IMR-90 (cell line): Measurements from ENCODE around the gene TEX2. TPM values are rescaled to one million over a fixed set of nuclear protein-coding genes. Genes with fewer than 3 reads are reported as not detected.

Experiments
- ATAC-seq: fragments of 200-7000 bp; cut with Tn5 transposase; 2 replicates; pipeline ENCODE4 v1.9.1; 2020; ENCODE audit warnings: low read depth, mild to moderate bottlenecking, moderate library complexity
- BruUV-seq: library from RNA; stranded (reverse); fragments of 400-500 nt; replicated peaks from 2 replicates; lab custom pipeline; 2021; lab: Mats Ljungman, UMichigan
- CTCF ChIA-PET: fragments of 300-600 bp; formaldehyde crosslinking; extraction: SDS; loops from one replicate; lab custom pipeline; 2021; ENCODE audit warnings: antibody characterized with exemption; lab: Yijun Ruan, JAX
- POLR2A ChIA-PET: fragments of 300-600 bp; sonication (Branson Sonifier 250); formaldehyde crosslinking; loops from one replicate; lab custom pipeline; 2022; ENCODE audit warnings: antibody characterized with exemption; ENCODE audit not compliant: unreplicated experiment; lab: Charles Lee
- DNase-seq: peaks from one replicate; pipeline ENCODE4 v3.0.0; 2013
- H2AFZ ChIP-seq: replicated peaks from 2 replicates; pipeline ENCODE3; 2013; ENCODE audit warnings: low read length, mild to moderate bottlenecking; ENCODE audit not compliant: poor library complexity
- H2AK5ac ChIP-seq: 2 replicates; pipeline ENCODE4 v1.6.1; 2013; ENCODE audit warnings: low read depth, low read length, inconsistent platforms
- H2AK9ac ChIP-seq: replicated peaks from 2 replicates; pipeline ENCODE3; 2013; ENCODE audit warnings: mild to moderate bottlenecking, low read depth, low read length, moderate library complexity; ENCODE audit not compliant: poor library complexity
- H2BK120ac ChIP-seq: 2 replicates; pipeline ENCODE4 v1.6.1; 2013; ENCODE audit warnings: low read depth, low read length, inconsistent platforms
- H2BK15ac ChIP-seq: 3 replicates; pipeline ENCODE4 v1.6.1; 2013; ENCODE audit warnings: low read depth, low read length, inconsistent platforms
- H2BK20ac ChIP-seq: 2 replicates; pipeline ENCODE4 v1.6.1; 2013; ENCODE audit warnings: low read depth, mild to moderate bottlenecking, inconsistent platforms, low read length, moderate library complexity
- H2BK5ac ChIP-seq: 2 replicates; pipeline ENCODE4 v1.6.1; 2013; ENCODE audit warnings: mild to moderate bottlenecking, low read depth, low read length, inconsistent platforms; ENCODE audit not compliant: poor library complexity, severe bottlenecking
- H3K14ac ChIP-seq: replicated peaks from 2 replicates; pipeline ENCODE4 v1.6.1; 2013; ENCODE audit warnings: low read depth, low read length, inconsistent platforms
- H3K18ac ChIP-seq: 2 replicates; pipeline ENCODE4 v1.6.1; 2013; ENCODE audit warnings: low read depth, low read length, control low read depth
- H3K23ac ChIP-seq: 2 replicates; pipeline ENCODE4 v1.6.1; 2013; ENCODE audit warnings: low read depth, low read length, inconsistent platforms
- H3K27ac ChIP-seq: 2 replicates; pipeline ENCODE4 v1.5.1; 2013; ENCODE audit warnings: mild to moderate bottlenecking, control low read depth, low read length; ENCODE audit not compliant: insufficient read depth
- H3K27me3 ChIP-seq: 2 replicates; pipeline ENCODE4 v1.6.1; 2013; ENCODE audit warnings: low read length; ENCODE audit not compliant: control insufficient read depth, insufficient read depth
- H3K36me3 ChIP-seq: 2 replicates; pipeline ENCODE4 v1.6.1; 2013; ENCODE audit warnings: low read length, mixed read lengths; ENCODE audit not compliant: control insufficient read depth, insufficient read depth
- H3K4ac ChIP-seq: 2 replicates; pipeline ENCODE4 v1.6.1; 2013; ENCODE audit warnings: low read depth, low read length, inconsistent platforms
- H3K4me1 ChIP-seq: 2 replicates; pipeline ENCODE4 v1.6.1; 2013; ENCODE audit warnings: low read length, mixed read lengths; ENCODE audit not compliant: control insufficient read depth, insufficient read depth
- H3K4me2 ChIP-seq: 2 replicates; pipeline ENCODE4 v1.6.1; 2013; ENCODE audit warnings: low read depth, mild to moderate bottlenecking, control low read depth, low read length, moderate library complexity
- H3K4me3 ChIP-seq: 2 replicates; pipeline ENCODE4 v1.5.1; 2013; ENCODE audit warnings: low read depth, mild to moderate bottlenecking, control low read depth, low read length, moderate library complexity; ENCODE audit not compliant: insufficient read depth
- H3K56ac ChIP-seq: 2 replicates; pipeline ENCODE4 v1.6.1; 2013; ENCODE audit warnings: low read length, inconsistent platforms; ENCODE audit not compliant: insufficient read depth; ENCODE audit errors: extremely low read depth
- H3K79me1 ChIP-seq, 2 experiments: 2 replicates each; pipeline ENCODE4 v1.6.1; 2013; ENCODE audit warnings: low read length in 2 of 2, inconsistent platforms in 1 of 2, low read depth in 1 of 2
- H3K9ac ChIP-seq: 2 replicates; pipeline ENCODE4 v1.6.1; 2013; ENCODE audit warnings: low read depth, low read length, control low read depth
- H3K9me1 ChIP-seq: 2 replicates; pipeline ENCODE4 v1.6.1; 2013; ENCODE audit warnings: low read length, inconsistent platforms; ENCODE audit not compliant: insufficient read depth
- H3K9me3 ChIP-seq: 2 replicates; pipeline ENCODE4 v1.6.1; 2013; ENCODE audit warnings: low read length; ENCODE audit not compliant: control insufficient read depth, insufficient read depth
- H4K20me1 ChIP-seq: 2 replicates; pipeline ENCODE4 v1.6.1; 2013; ENCODE audit warnings: low read length, inconsistent platforms; ENCODE audit not compliant: insufficient read depth
- H4K5ac ChIP-seq: 2 replicates; pipeline ENCODE4 v1.6.1; 2013; ENCODE audit warnings: mild to moderate bottlenecking, low read depth, low read length, control low read depth
- H4K8ac ChIP-seq, 2 experiments: 2 replicates each; pipeline ENCODE4 v1.6.1; 2013; ENCODE audit warnings: low read depth in 2 of 2, low read length in 2 of 2, control low read depth in 1 of 2, inconsistent platforms in 1 of 2
- H4K91ac ChIP-seq: 2 replicates; pipeline ENCODE4 v1.6.1; 2013; ENCODE audit warnings: low read depth, low read length, inconsistent platforms; ENCODE audit not compliant: insufficient read depth
- CHD1 ChIP-seq: IDR thresholded peaks from 2 replicates; pipeline ENCODE4 v1.6.1; 2012; ENCODE audit warnings: low read depth, low read length, improper control_type of control experiment
- ELK1 ChIP-seq: fragments of 150-350 bp; IDR thresholded peaks from 2 replicates; pipeline ENCODE4 v1.6.1; 2016; ENCODE audit warnings: low read depth, mild to moderate bottlenecking, low read length, moderate library complexity, borderline replicate concordance
- MAFK ChIP-seq: IDR thresholded peaks from 2 replicates; pipeline ENCODE4 v1.6.1; 2012; ENCODE audit warnings: low read depth, low read length, improper control_type of control experiment
- MAZ ChIP-seq: IDR thresholded peaks from 2 replicates; pipeline ENCODE4 v1.6.1; 2012; ENCODE audit warnings: low read depth, mild to moderate bottlenecking, low read length, improper control_type of control experiment, moderate library complexity, borderline replicate concordance
- MXI1 ChIP-seq: IDR thresholded peaks from 2 replicates; pipeline ENCODE4 v1.6.1; 2012; ENCODE audit warnings: low read depth, mild to moderate bottlenecking, low read length, moderate library complexity, borderline replicate concordance
- NFE2L2 ChIP-seq: fragments of 150-350 bp; IDR thresholded peaks from 2 replicates; pipeline ENCODE4 v1.6.1; 2016; ENCODE audit warnings: low read depth, mild to moderate bottlenecking, low read length
- POLR2A ChIP-seq: IDR thresholded peaks from 2 replicates; pipeline ENCODE4 v1.6.1; 2012; ENCODE audit warnings: mild to moderate bottlenecking, low read depth, low read length
- RAD21 ChIP-seq: IDR thresholded peaks from 2 replicates; pipeline ENCODE4 v1.6.1; 2012; ENCODE audit warnings: low read length, improper control_type of control experiment
- SMC3 ChIP-seq: fragments of 150-350 bp; IDR thresholded peaks from 2 replicates; pipeline ENCODE4 v1.6.1; 2016; ENCODE audit warnings: low read depth, mild to moderate bottlenecking, antibody characterized with exemption, low read length, moderate library complexity
- WGBS, 2 experiments: methylation state at CpG; one replicate each; pipeline versions ENCODE4 v1.1.5 to v1.1.7; 2013; ENCODE audit warnings: missing lambda C conversion rate in 2 of 2; ENCODE audit not compliant: insufficient read length in 1 of 2; ENCODE audit errors: extremely low coverage in 2 of 2; 5-methylcytosine and 5-hydroxymethylcytosine counted together
- dilution Hi-C: fragments of 300-500 bp; cut with HindIII; formaldehyde crosslinking; loops from one replicate; pipeline ENCODE4 v1.14.3; 2018; ENCODE audit warnings: low sequenced_read_pairs; ENCODE audit not compliant: unreplicated experiment
- in situ Hi-C: fragments of 300-500 bp; cut with MboI; formaldehyde crosslinking; loops from 3 replicates; pipeline ENCODE4 v1.14.3; 2019; ENCODE audit warnings: low sequenced_read_pairs, inconsistent platforms, mixed read lengths
- intact Hi-C: fragments of 100-400 bp; cut with micrococcal nuclease; formaldehyde crosslinking; loops from 2 replicates; pipeline ENCODE4 v1.10.0; 2022
- polyA plus RNA-seq, 3 experiments: library from polyadenylated mRNA; depleted of rRNA; stranded (reverse); fragments of >200 nt; gene quantifications; 2 replicates each; pipeline ENCODE4 v1.2.3, GENCODE V29; 2012; ENCODE audit warnings: low replicate concordance in 1 of 3
- total RNA-seq: library from RNA; depleted of rRNA; stranded (reverse); fragments of >200 nt; gene quantifications from 2 replicates; pipeline ENCODE4 v1.2.3, GENCODE V29; 2012
- TF ChIP-seq, protein P1 (sequence below): conservative IDR thresholded peaks from 2 replicates; pipeline ENCODE4 v1.5.1; 2012; ENCODE audit warnings: mild to moderate bottlenecking, low read depth, low read length, improper control_type of control experiment

TEX2 gene
- total and polyA plus RNA-seq, 2 of the 4 experiments (the other 2 are of a cell fraction) = 18.2 to 21.9 TPM

DNA sequence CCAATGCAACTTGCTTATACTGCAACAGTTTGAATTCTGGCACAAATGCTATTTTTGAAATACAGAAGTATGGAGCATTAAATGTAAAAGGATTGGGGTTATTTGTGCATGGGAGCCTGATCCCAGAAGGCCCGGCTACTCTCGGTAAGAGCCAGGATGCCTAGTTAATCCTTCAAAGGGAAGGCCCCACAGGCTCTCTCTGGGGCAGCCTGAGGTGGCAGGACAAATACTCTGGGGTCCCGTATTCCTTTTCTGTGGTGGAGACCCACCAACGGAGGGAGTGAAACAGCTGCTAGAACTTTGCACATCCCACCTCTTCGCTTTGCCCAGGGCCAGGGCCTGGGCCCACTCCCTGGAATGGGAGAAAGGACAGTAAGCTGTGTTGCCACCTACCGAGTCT lies 163.5 kb downstream of the TEX2 start:
- H2AFZ ChIP-seq = no peak overlapping the region
- H3K79me1 ChIP-seq = peaks cover 8 to 31% of the 10 kb centered on the region in 2 experiments
- DNase-seq (no peak), ATAC-seq (no peak)
- in situ Hi-C loops (no loop called here), dilution Hi-C loops (no loop called here), intact Hi-C loops (no loop called here)
- ChIA-PET CTCF (interaction anchor here (1.1 kb wide), 1 partner anchor 10 kb away, joined by 11 read pairs; no protein-coding TSS in a partner anchor), POLR2A (no interaction called here)
- H4K5ac ChIP-seq = no peak overlapping the region
- no peak overlapping the region for H2BK5ac ChIP-seq
- no peak overlapping the region for H2AK5ac ChIP-seq
- H3K4me1 ChIP-seq = peaks cover 4% of the 10 kb centered on the region
- no peak overlapping the region for H3K27ac ChIP-seq
- WGBS, 2 experiments = no CpG with 5 or more reads among the region's 6 CpGs
- no peak overlapping the region for H2BK20ac ChIP-seq
- H2BK120ac ChIP-seq = no peak overlapping the region
- no peaks in the 10 kb centered on the region for H3K9me3 ChIP-seq
- H4K91ac ChIP-seq = no peak overlapping the region
- peaks cover 10% of the 10 kb centered on the region for H3K9me1 ChIP-seq
- H2BK15ac ChIP-seq = no peak overlapping the region
- peaks cover 1% of the 10 kb centered on the region for H3K36me3 ChIP-seq
- BruUV-seq = no TSS peak
- no peak overlapping the region for H3K14ac ChIP-seq
- H3K18ac ChIP-seq = no peak overlapping the region
- H3K9ac ChIP-seq = no peak overlapping the region
- H3K4me3 ChIP-seq = no peak overlapping the region
- H3K4ac ChIP-seq = no peak overlapping the region
- H3K27me3 ChIP-seq = no peaks in the 10 kb centered on the region
- no peak overlapping the region for H3K23ac ChIP-seq
- no peak overlapping the region for H2AK9ac ChIP-seq
- H4K20me1 ChIP-seq = 0 out of 2 replicates have a peak, but pooled peaks cover 2% of the 10 kb centered on the region
- H4K8ac ChIP-seq = no peak overlapping the region
- H3K4me2 ChIP-seq = no peak overlapping the region
- TF ChIP-seq MXI1 (no peak), CHD1 (no peak), MAZ (no peak), POLR2A (no peak), ELK1 (no peak), NFE2L2 (no peak), SMC3 (no peak), RAD21 (no peak), MAFK (no peak)
- TF ChIP-seq, protein P1, sequence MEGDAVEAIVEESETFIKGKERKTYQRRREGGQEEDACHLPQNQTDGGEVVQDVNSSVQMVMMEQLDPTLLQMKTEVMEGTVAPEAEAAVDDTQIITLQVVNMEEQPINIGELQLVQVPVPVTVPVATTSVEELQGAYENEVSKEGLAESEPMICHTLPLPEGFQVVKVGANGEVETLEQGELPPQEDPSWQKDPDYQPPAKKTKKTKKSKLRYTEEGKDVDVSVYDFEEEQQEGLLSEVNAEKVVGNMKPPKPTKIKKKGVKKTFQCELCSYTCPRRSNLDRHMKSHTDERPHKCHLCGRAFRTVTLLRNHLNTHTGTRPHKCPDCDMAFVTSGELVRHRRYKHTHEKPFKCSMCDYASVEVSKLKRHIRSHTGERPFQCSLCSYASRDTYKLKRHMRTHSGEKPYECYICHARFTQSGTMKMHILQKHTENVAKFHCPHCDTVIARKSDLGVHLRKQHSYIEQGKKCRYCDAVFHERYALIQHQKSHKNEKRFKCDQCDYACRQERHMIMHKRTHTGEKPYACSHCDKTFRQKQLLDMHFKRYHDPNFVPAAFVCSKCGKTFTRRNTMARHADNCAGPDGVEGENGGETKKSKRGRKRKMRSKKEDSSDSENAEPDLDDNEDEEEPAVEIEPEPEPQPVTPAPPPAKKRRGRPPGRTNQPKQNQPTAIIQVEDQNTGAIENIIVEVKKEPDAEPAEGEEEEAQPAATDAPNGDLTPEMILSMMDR = no peak
- no peak overlapping the region for H3K56ac ChIP-seq
